Fibroblast of the conjunctiva (primary cell): Measurements from ENCODE around the gene SMOC1.
"Not testable (repeated sequence)": the region's sequence is repeated elsewhere in the genome, so short reads cannot be mapped to it uniquely, and the experiment has no call there.

Experiments used
- DNase-seq: peaks from one replicate; pipeline ENCODE4 v3.0.0-alpha.2; 2010; ENCODE audit warnings: low read depth

Gene SMOC1

DNA sequence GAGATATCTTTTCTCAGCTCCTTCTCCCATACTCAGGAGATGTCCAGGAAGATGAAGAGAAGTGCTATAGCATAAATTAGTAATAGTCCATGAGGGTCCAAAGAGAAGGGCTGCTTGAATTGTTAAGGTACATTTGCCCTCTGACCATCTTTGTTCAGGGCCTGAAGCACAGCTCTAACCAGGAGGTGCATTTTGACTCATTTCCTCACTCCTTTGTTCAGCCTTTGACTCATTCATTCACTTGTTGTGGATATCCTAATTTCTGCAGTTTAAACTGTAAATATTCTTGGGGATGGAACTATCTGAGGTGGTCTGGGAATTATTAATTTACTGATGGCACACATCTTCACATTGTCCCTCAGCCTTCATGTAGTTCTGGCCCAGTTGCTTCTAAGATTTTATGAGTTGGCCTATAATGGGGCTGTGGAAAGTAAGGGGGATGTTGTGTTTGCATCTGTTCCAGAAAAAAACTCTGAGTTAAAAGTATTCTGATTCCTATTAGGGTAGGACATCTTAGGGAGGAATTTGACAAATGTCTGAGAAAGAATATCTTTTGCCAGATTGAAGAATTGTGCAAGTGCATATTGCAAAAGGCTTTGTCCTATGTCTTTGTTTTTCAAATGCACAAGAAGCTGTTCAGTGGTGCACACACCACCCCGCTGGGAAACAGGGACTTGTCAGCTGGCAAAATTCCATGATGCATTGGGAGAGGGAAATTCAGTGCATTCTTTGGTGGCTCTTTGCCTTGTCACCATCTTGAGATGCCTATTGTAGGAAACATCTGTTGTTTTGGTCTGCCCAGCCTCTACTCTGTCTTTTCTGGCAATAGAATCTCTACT lies 22.1 kb downstream of the SMOC1 start:
- peak; percentile 32 for DNase-seq

GRCh38 chr14:69903046-69903445 lies 23.8 kb downstream of the SMOC1 start:
- not testable (repeated sequence) for DNase-seq

GRCh38 chr14:69904246-69904645 lies 25.0 kb downstream of the SMOC1 start:
- DNase-seq = no peak

- no peak for DNase-seq
Measured at GRCh38 chr14:69906201-69906600, 27.0 kb downstream of the SMOC1 start.

GRCh38 chr14:69909826-69910550 lies 30.8 kb downstream of the SMOC1 start:
- DNase-seq = no peak

GRCh38 chr14:69910871-69911270 lies 31.7 kb downstream of the SMOC1 start:
- DNase-seq = no peak

GRCh38 chr14:69913686-69914085 lies 34.5 kb downstream of the SMOC1 start:
- DNase-seq = no peak

DNA sequence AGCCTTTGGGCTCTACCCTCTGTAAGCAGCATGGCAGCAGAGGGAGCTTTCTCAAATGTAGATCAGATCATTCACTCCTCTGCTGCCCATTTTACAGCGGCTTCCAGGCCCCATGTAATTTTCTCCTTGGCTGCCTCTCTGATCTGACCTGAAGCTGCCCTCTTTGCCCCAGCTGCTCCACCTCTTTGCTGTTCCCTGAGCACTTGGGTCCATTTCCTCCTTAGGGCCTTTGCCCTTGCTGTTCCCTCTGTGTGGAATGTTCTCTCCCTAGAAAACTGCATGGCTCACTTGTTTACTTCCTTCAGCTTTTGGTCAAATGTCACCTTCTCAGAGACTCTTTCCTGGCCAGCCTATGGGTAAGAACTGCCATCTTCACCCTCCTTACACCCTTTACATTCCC lies 37.2 kb downstream of the SMOC1 start:
- no peak for DNase-seq

DNA sequence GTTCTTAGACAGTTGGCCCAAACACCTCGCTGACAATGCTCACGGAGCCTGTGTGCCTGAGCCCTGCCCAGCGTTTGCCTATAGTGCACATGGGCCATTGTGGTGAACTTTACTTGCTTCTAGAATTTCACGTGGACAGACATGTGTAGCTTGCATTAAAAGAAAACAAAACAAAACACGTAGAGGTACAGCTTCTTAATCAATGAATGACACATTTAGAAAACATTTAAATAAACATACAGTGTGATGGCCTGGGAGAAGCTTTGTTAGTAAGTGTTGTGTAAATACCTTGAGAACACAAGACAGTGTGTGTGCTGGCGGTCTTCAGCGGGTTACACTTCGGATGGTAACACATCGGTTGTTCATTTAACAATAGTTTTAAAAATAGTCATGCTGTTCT lies 38.1 kb downstream of the SMOC1 start:
- DNase-seq = no peak

GRCh38 chr14:69919815-69920214 lies 40.6 kb downstream of the SMOC1 start:
- no peak for DNase-seq

GRCh38 chr14:69921052-69921451 lies 41.8 kb downstream of the SMOC1 start:
- DNase-seq = peak; percentile 80

GRCh38 chr14:69922198-69922597 lies 43.0 kb downstream of the SMOC1 start:
- DNase-seq = no peak

DNA sequence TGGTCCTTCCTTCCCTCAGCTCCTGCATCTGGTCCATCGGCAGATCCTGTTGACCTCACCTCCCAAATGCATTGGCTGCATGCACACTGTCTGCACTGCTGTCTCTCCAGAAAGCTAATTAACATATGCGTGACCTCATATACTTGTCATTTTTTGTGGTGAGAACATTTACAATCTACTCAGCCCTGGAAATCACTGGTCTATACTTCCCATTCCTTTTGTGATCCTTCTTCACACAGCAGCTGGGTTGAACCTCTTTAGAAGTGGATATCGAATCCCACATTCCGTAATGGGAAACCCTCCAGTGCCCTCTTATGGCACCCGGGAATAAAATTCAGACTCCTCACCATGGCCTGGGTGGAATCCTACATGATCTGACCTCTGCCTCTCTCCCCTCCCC lies 45.0 kb downstream of the SMOC1 start:
- DNase-seq = no peak

- DNase-seq = peak; percentile 17
Measured at GRCh38 chr14:69928111-69928523, 48.9 kb downstream of the SMOC1 start.

DNA sequence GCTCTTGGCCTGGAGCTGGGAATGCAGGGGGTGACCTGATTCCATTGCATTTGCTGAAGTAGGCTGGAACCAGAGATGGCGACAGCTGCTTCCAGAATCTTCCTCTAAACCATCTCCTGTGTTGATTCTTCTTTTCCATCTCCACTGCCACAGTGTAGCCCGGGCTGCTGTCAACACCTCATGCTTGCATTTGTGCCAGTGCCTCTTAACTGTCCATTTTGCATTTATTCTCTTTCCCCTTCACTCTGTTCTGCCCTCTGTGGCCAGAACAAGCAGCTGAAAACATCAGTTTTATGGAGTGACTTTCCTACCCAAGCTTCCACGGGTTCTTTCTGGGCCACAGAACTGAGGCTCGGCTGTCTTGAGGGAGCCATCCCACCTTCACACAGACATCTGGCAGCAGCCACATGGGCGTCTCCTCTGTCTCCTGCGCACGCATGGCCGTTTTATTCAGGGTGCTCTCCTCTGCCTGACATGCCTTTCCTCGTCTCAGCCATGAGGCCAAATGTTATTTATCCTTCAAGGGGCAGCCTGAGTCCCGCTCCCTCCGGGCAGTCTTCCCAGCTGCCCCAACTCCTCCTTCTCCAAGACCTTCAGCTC lies 51.7 kb downstream of the SMOC1 start:
- no peak for DNase-seq

DNA sequence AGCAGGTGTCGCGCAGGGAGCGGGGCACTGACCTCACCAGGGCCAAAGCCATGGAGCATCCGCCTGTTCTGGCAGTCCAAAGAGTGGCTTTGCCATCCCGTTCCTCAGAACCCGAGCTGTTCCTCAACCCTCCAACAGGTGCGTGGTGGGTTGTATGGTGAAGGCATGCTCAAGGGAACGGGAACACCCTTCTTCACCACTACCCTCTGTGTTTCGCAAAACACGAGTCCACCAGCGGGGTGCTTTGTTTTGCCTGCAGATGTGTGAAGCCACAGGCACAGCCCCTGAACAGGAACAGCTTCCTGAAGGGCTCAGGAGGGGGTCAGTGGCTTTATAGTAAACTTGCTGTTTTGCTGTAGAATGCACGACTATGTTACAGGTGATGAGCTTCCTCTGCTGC lies 52.7 kb downstream of the SMOC1 start:
- DNase-seq = no peak

DNA sequence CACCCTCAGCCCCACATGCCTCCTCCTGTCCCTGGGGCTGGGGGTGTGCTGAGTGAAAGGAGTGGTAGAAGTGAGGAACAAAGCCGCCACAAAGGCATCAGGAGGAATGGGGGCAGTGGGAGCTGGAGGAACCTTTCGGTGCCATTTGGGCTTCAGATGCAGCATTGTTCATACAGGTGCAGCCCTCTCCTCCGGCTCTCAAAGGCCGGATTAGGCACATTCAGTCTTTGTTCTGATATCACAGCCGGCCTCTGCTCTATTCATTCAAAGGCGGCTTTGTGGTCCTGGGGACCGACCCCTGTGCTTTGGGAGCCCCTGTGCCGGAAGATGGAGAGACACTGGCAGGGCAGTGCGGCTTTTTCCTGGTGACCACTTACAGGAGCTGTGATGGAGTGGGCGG lies 53.2 kb downstream of the SMOC1 start:
- DNase-seq = no peak

GRCh38 chr14:69933623-69934275 lies 54.5 kb downstream of the SMOC1 start:
- DNase-seq = no peak

- no peak for DNase-seq
Measured at GRCh38 chr14:69937367-69938081, 58.3 kb downstream of the SMOC1 start.

- DNase-seq = no peak
Measured at GRCh38 chr14:69938751-69939150, 59.5 kb downstream of the SMOC1 start.

GRCh38 chr14:69941768-69942742 lies 62.8 kb downstream of the SMOC1 start:
- DNase-seq = no peak
